CD4-positive, alpha-beta memory T cell (primary cell): ENCODE measurements around the gene TOP1. TPM values are rescaled to one million over a fixed set of nuclear protein-coding genes. Genes with fewer than 3 reads are reported as not detected.

ENCODE experiments used
- CTCF ChIA-PET: fragments of 350-600 bp; sonication (Branson Sonifier 250); formaldehyde crosslinking; loops from one replicate; lab custom pipeline; 2021; ENCODE audit warnings: inconsistent platforms; ENCODE audit not compliant: partially characterized antibody; lab: Charles Lee
- POLR2A ChIA-PET: fragments of 350-600 bp; sonication (Branson Sonifier 250); formaldehyde crosslinking; loops from one replicate; lab custom pipeline; 2021; ENCODE audit not compliant: partially characterized antibody; lab: Charles Lee
- DNase-seq, 5 donors: peaks; one replicate each; pipeline versions ENCODE4 v3.0.0 to v3.0.0-alpha.2; 2020 to 2022; ENCODE audit warnings: mixed read lengths in 1 of 5
- H3K27ac ChIP-seq: one replicate; pipeline ENCODE4 v1.7.0; 2013; ENCODE audit warnings: low read depth, low read length
- H3K27me3 ChIP-seq: 2 replicates; pipeline ENCODE4 v1.7.0; 2013; ENCODE audit warnings: mild to moderate bottlenecking, low read length, moderate library complexity; ENCODE audit not compliant: insufficient read depth
- H3K36me3 ChIP-seq: 2 replicates; pipeline ENCODE4 v1.7.0; 2013; ENCODE audit warnings: mild to moderate bottlenecking, low read length, moderate library complexity; ENCODE audit not compliant: insufficient read depth
- H3K4me1 ChIP-seq: 2 replicates; pipeline ENCODE4 v1.7.0; 2013; ENCODE audit warnings: mild to moderate bottlenecking, low read length, moderate library complexity; ENCODE audit not compliant: insufficient read depth
- H3K4me3 ChIP-seq, 2 donors: one replicate each; pipeline ENCODE4 v1.7.0; 2013; ENCODE audit warnings: low read length in 2 of 2, mild to moderate bottlenecking in 1 of 2
- H3K9me3 ChIP-seq, 2 donors: one replicate each; pipeline ENCODE4 v1.7.0; 2013; ENCODE audit warnings: low read length in 2 of 2, control low read depth in 1 of 2; ENCODE audit not compliant: control insufficient read depth in 1 of 2
- H3K27ac Mint-ChIP-seq, 7 donors: one replicate each; pipeline ENCODE4 v1.8.0; 2020 to 2021; ENCODE audit warnings: mixed read lengths in 7 of 7, mild to moderate bottlenecking in 6 of 7, inconsistent platforms in 3 of 7, moderate library complexity in 3 of 7
- H3K27me3 Mint-ChIP-seq, 2 donors: one replicate each; pipeline ENCODE4 v1.8.0; 2020 to 2021; ENCODE audit warnings: mixed read lengths in 2 of 2
- H3K36me3 Mint-ChIP-seq, 2 donors: one replicate each; pipeline ENCODE4 v1.8.0; 2020 to 2021; ENCODE audit warnings: mixed read lengths in 2 of 2, inconsistent platforms in 1 of 2, mild to moderate bottlenecking in 1 of 2
- H3K4me1 Mint-ChIP-seq, 4 donors: one replicate each; pipeline ENCODE4 v1.8.0; 2020 to 2021; ENCODE audit warnings: mixed read lengths in 4 of 4, mild to moderate bottlenecking in 1 of 4
- H3K4me3 Mint-ChIP-seq, 8 donors: one replicate each; pipeline ENCODE4 v1.8.0; 2020 to 2021; ENCODE audit warnings: mixed read lengths in 8 of 8, mild to moderate bottlenecking in 7 of 8, moderate library complexity in 6 of 8, inconsistent platforms in 3 of 8
- H3K9me3 Mint-ChIP-seq, 8 donors: one replicate each; pipeline ENCODE4 v1.8.0; 2020 to 2021; ENCODE audit warnings: mixed read lengths in 8 of 8, mild to moderate bottlenecking in 5 of 8, inconsistent platforms in 3 of 8, moderate library complexity in 1 of 8
- intact Hi-C: fragments of 100-400 bp; cut with micrococcal nuclease; formaldehyde crosslinking; loops from one replicate; pipeline ENCODE4 v1.15.1; 2023
- polyA plus RNA-seq, 2 donors: library from polyadenylated mRNA; unstranded; fragments of 300-500 nt; fragmentation: Illumina TruSeq; gene quantifications; one replicate each; pipeline ENCODE4 v1.2.3, GENCODE V29; 2021
- total RNA-seq, 2 experiments: library from RNA; stranded (reverse); gene quantifications; one replicate each; pipeline ENCODE4 v1.2.3, GENCODE V29; 2021

The TOP1 gene
- total and polyA plus RNA-seq, 4 experiments from 2014 or later, result 3.8 to 47.5 (median 30.0) TPM

- H3K36me3 ChIP-seq, result no peaks in the 10 kb centered on the region
- no peak overlapping the region for H3K27ac ChIP-seq
- no peaks in the 10 kb centered on the region for H3K27me3 ChIP-seq
- Mint-ChIP-seq H3K4me1 (peaks cover 56 to 94% (median 75%) of the 10 kb centered on the region in 4 donors), H3K36me3 (peaks cover 3 to 4% of the 10 kb centered on the region in 2 donors), H3K9me3 (no peaks in the 10 kb centered on the region), H3K27ac (peak overlapping the region in 3 of 7 donors; percentile 1 to 59 (median 15)), H3K27me3 (no peaks in the 10 kb centered on the region), H3K4me3 (peak overlapping the region in 1 of 8 donors; percentile 29)
- DNase-seq, result no peak
- ChIA-PET POLR2A (no interaction called here), CTCF (interaction anchor here (0.7 to 2.5 kb wide), 5 partner anchors 37 to 93 kb away, joined by 3 to 8 read pairs (median 4); no protein-coding TSS in a partner anchor)
- H3K4me3 ChIP-seq, result no peak overlapping the region
- intact Hi-C loops, result no loop called here
- no peaks in the 10 kb centered on the region for H3K9me3 ChIP-seq
- peaks cover 97% of the 10 kb centered on the region for H3K4me1 ChIP-seq
Measured at GRCh38 chr20:41041693-41042092, 13.1 kb downstream of the TOP1 start.

- Histone ChIP-seq H3K4me3 (no peak overlapping the region), H3K27ac (no peak overlapping the region), H3K9me3 (no peaks in the 10 kb centered on the region), H3K36me3 (no peaks in the 10 kb centered on the region), H3K27me3 (no peaks in the 10 kb centered on the region), H3K4me1 (peaks cover 94% of the 10 kb centered on the region)
- POLR2A ChIA-PET, result interaction anchor here (0.7 to 5.2 kb wide), 2 partner anchors 14 to 15 kb away, joined by 3 to 34 read pairs; partner anchors contain the start of gene TOP1
- H3K9me3 Mint-ChIP-seq, result no peaks in the 10 kb centered on the region
- H3K27ac Mint-ChIP-seq, result peak overlapping the region in 5 of 7 donors; percentile 26 to 88 (median 39)
- CTCF ChIA-PET, result interaction anchor here (1.0 to 1.1 kb wide), 2 partner anchors 13 to 50 kb away, joined by 3 to 4 read pairs; no protein-coding TSS in a partner anchor
- DNase-seq, result no peak
- peaks cover 67 to 97% (median 81%) of the 10 kb centered on the region in 4 donors for H3K4me1 Mint-ChIP-seq
- no peak overlapping the region for H3K4me3 Mint-ChIP-seq
- H3K36me3 Mint-ChIP-seq, result peaks cover 3 to 4% of the 10 kb centered on the region in 2 donors
- intact Hi-C loops, result no loop called here
- no peaks in the 10 kb centered on the region for H3K27me3 Mint-ChIP-seq
Measured at GRCh38 chr20:41044409-41045062, 15.9 kb downstream of the TOP1 start.

DNA sequence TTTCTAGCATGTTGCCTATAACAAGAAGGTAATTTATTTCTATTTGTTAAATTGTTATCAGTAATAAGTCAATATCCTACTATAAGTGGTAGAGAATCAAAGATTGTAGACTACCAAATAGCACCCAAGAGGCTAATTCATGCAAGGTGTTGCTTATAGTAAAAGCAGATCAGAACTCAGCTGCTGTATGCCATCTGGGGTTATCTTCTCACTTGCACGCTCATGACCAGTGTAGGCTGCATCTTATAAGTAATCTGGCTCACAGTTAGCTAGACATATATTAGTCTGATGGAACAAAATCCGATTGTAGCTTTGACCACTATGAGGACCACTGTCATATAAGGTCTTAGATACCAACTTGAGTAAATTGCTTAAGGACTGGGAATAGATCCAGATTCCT is 17.0 kb downstream of the TOP1 start:
- ChIA-PET CTCF (interaction anchor here (0.9 to 3.7 kb wide), 6 partner anchors 27 to 57 kb away, joined by 3 to 23 read pairs (median 4); no protein-coding TSS in a partner anchor), POLR2A (interaction anchor here (0.9 to 5.2 kb wide), 3 partner anchors 8 to 15 kb away, joined by 3 to 34 read pairs (median 4); partner anchors contain the start of gene TOP1)
- H3K4me1 Mint-ChIP-seq, result peaks cover 67 to 97% (median 84%) of the 10 kb centered on the region in 4 donors
- no peaks in the 10 kb centered on the region for H3K9me3 ChIP-seq
- H3K27ac Mint-ChIP-seq, result peak overlapping the region in 3 of 7 donors; percentile 15 to 96 (median 73)
- H3K4me3 Mint-ChIP-seq, result peak overlapping the region in 1 of 8 donors; percentile 39
- no peak overlapping the region for H3K4me3 ChIP-seq
- H3K27me3 ChIP-seq, result no peaks in the 10 kb centered on the region
- no peak for DNase-seq
- no peaks in the 10 kb centered on the region for H3K36me3 ChIP-seq
- intact Hi-C loops, result no loop called here
- H3K27ac ChIP-seq, result no peak overlapping the region
- no peaks in the 10 kb centered on the region for H3K9me3 Mint-ChIP-seq
- H3K27me3 Mint-ChIP-seq, result no peaks in the 10 kb centered on the region
- H3K36me3 Mint-ChIP-seq, result peaks cover 3 to 4% of the 10 kb centered on the region in 2 donors
- H3K4me1 ChIP-seq, result peaks cover 94% of the 10 kb centered on the region

- Histone ChIP-seq H3K27me3 (no peaks in the 10 kb centered on the region), H3K9me3 (no peaks in the 10 kb centered on the region), H3K36me3 (no peaks in the 10 kb centered on the region), H3K27ac (peak overlapping the region; percentile 57), H3K4me3 (no peak overlapping the region), H3K4me1 (peaks cover 94% of the 10 kb centered on the region)
- peak overlapping the region; percentile 1 to 96 (median 73) for H3K27ac Mint-ChIP-seq
- CTCF ChIA-PET, result interaction anchor here (0.7 to 3.7 kb wide), 10 partner anchors 9 to 83 kb away, joined by 3 to 23 read pairs (median 4); no protein-coding TSS in a partner anchor
- H3K27me3 Mint-ChIP-seq, result no peaks in the 10 kb centered on the region
- H3K4me1 Mint-ChIP-seq, result peaks cover 70 to 97% (median 85%) of the 10 kb centered on the region in 4 donors
- intact Hi-C loops, result no loop called here
- H3K4me3 Mint-ChIP-seq, result peak overlapping the region in 5 of 8 donors; percentile 12 to 74 (median 29)
- H3K36me3 Mint-ChIP-seq, result peaks cover 3 to 4% of the 10 kb centered on the region in 2 donors
- DNase-seq, result no peak
- POLR2A ChIA-PET, result interaction anchor here (0.7 to 5.2 kb wide), 5 partner anchors 8 to 91 kb away, joined by 3 to 34 read pairs (median 4); partner anchors contain the start of gene TOP1
- H3K9me3 Mint-ChIP-seq, result no peaks in the 10 kb centered on the region
Measured at GRCh38 chr20:41046716-41047115, 18.1 kb downstream of the TOP1 start.

DNA sequence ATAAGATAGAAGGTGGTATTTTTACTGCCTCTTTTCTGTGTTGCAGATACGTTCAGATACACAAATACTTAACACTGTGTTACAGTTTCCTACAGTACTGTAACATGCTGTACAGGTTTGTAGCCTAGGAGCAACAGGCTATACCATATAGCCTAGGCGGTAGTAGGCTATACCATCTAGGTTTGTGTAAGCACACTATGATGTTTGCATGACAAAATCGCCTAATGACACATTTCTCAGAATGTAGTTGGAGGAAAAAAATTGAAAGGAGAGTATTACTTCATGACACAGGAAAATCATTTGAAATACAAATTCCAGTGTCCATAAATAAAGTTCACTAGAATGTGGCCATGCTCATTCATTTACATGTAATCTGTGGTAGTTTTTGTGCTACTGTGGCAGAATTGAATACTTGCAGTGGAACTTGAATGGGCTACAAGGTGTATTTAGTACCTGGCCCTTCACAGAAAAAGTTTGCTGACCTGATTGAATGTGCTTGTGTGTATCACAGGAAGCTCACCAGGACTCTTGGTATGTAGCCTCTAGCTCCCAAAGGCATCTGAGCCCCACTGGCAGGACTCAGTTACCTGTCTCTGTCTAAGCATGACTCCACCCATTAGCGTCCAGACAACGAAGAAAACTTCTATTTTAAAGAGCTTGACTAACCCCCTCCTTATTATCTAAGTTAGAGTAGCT is 18.8 kb downstream of the TOP1 start:
- DNase-seq, result no peak
- Mint-ChIP-seq H3K9me3 (no peaks in the 10 kb centered on the region), H3K27me3 (no peaks in the 10 kb centered on the region), H3K27ac (peak overlapping the region; percentile 73 to 96 (median 91)), H3K4me3 (peak overlapping the region; percentile 76 to 92 (median 84)), H3K36me3 (peaks cover 3 to 4% of the 10 kb centered on the region in 2 donors), H3K4me1 (peaks cover 72 to 97% (median 86%) of the 10 kb centered on the region in 4 donors)
- peaks cover 94% of the 10 kb centered on the region for H3K4me1 ChIP-seq
- H3K36me3 ChIP-seq, result no peaks in the 10 kb centered on the region
- no peaks in the 10 kb centered on the region for H3K9me3 ChIP-seq
- H3K27me3 ChIP-seq, result no peaks in the 10 kb centered on the region
- intact Hi-C loops, result no loop called here
- peak overlapping the region; percentile 57 for H3K27ac ChIP-seq
- POLR2A ChIA-PET, result interaction anchor here (0.8 to 5.2 kb wide), 8 partner anchors 9 to 91 kb away, joined by 3 to 34 read pairs (median 4); partner anchors contain the start of gene TOP1
- CTCF ChIA-PET, result interaction anchor here (0.7 to 3.7 kb wide), 6 partner anchors 16 to 84 kb away, joined by 3 to 23 read pairs (median 4); no protein-coding TSS in a partner anchor
- peak overlapping the region in 1 of 2 donors; percentile 39 for H3K4me3 ChIP-seq

- H3K36me3 ChIP-seq, result no peaks in the 10 kb centered on the region
- POLR2A ChIA-PET, result interaction anchor here (0.8 to 5.2 kb wide), 7 partner anchors 9 to 57 kb away, joined by 3 to 34 read pairs (median 5); partner anchors contain the start of gene TOP1
- peak overlapping the region; percentile 57 for H3K27ac ChIP-seq
- CTCF ChIA-PET, result interaction anchor here (0.7 to 3.7 kb wide), 5 partner anchors 16 to 85 kb away, joined by 3 to 23 read pairs (median 3); no protein-coding TSS in a partner anchor
- no peaks in the 10 kb centered on the region for H3K9me3 ChIP-seq
- peak in 4 of 5 donors; percentile 46 to 58 (median 54) for DNase-seq
- peaks cover 69 to 97% (median 84%) of the 10 kb centered on the region in 4 donors for H3K4me1 Mint-ChIP-seq
- H3K27ac Mint-ChIP-seq, result peak overlapping the region; percentile 73 to 96 (median 91)
- H3K4me1 ChIP-seq, result peaks cover 90% of the 10 kb centered on the region
- H3K36me3 Mint-ChIP-seq, result peaks cover 3 to 4% of the 10 kb centered on the region in 2 donors
- no peaks in the 10 kb centered on the region for H3K27me3 ChIP-seq
- peak overlapping the region; percentile 76 to 92 (median 84) for H3K4me3 Mint-ChIP-seq
- H3K27me3 Mint-ChIP-seq, result no peaks in the 10 kb centered on the region
- peak overlapping the region; percentile 18 to 39 for H3K4me3 ChIP-seq
- H3K9me3 Mint-ChIP-seq, result no peaks in the 10 kb centered on the region
- intact Hi-C loops, result loop anchor here (1.0 to 2.0 kb wide), 3 partner anchors 20 to 45 kb away; partner anchors contain the start of gene TOP1
Measured at GRCh38 chr20:41047975-41048305, 19.3 kb downstream of the TOP1 start.
